HG02840 (cell line): ENCODE data around the gene ITIH1.

Experiments
- ATAC-seq: cut with Tn5 transposase; IDR thresholded peaks from one replicate; pipeline ENCODE4 v1.9.1; 2021; ENCODE audit warnings: mild to moderate bottlenecking, moderate library complexity, moderate number of reproducible peaks; ENCODE audit not compliant: unreplicated experiment, low FRiP score

Gene ITIH1

GRCh38 chr3:52809149-52809548, 31.8 kb downstream of the ITIH1 start:
- ATAC-seq: no peak

- ATAC-seq: no peak
Observed at GRCh38 chr3:52809662-52810377, 32.4 kb downstream of the ITIH1 start.

GRCh38 chr3:52810923-52811322, 33.5 kb downstream of the ITIH1 start:
- ATAC-seq: no peak

GRCh38 chr3:52811452-52812011, 34.1 kb downstream of the ITIH1 start:
- ATAC-seq: no peak

GRCh38 chr3:52813810-52814209, 36.4 kb downstream of the ITIH1 start:
- no peak for ATAC-seq

- ATAC-seq: no peak
Observed at GRCh38 chr3:52816199-52816598, 38.8 kb downstream of the ITIH1 start.

GRCh38 chr3:52816654-52817053, 39.3 kb downstream of the ITIH1 start:
- no peak for ATAC-seq

- no peak for ATAC-seq
Observed at GRCh38 chr3:52817221-52817620, 39.8 kb downstream of the ITIH1 start.

- no peak for ATAC-seq
Observed at GRCh38 chr3:52817860-52818259, 40.5 kb downstream of the ITIH1 start.

GRCh38 chr3:52819936-52820335, 42.5 kb downstream of the ITIH1 start:
- no peak for ATAC-seq

- no peak for ATAC-seq
Observed at GRCh38 chr3:52820736-52821135, 43.3 kb downstream of the ITIH1 start.

- ATAC-seq: no peak
Observed at GRCh38 chr3:52822363-52822762, 45.0 kb downstream of the ITIH1 start.

- no peak for ATAC-seq
Observed at GRCh38 chr3:52824037-52824436, 46.6 kb downstream of the ITIH1 start.

- no peak for ATAC-seq
Observed at GRCh38 chr3:52827441-52827840, 50.0 kb downstream of the ITIH1 start.

GRCh38 chr3:52827866-52828376, 50.5 kb downstream of the ITIH1 start:
- ATAC-seq: no peak

- no peak for ATAC-seq
Observed at GRCh38 chr3:52829482-52829881, 52.1 kb downstream of the ITIH1 start.

GRCh38 chr3:52829906-52830463, 52.6 kb downstream of the ITIH1 start:
- ATAC-seq: no peak

- ATAC-seq: no peak
Observed at GRCh38 chr3:52830535-52831258, 53.3 kb downstream of the ITIH1 start, which contains the start of gene ITIH4. Gene ITIH4, minus strand, starts transcription at chr3:52830672. Its CDS starts 30 bp downstream, at chr3:52830642.

- ATAC-seq: no peak
Observed at GRCh38 chr3:52831500-52832301, 54.3 kb downstream of the ITIH1 start.

GRCh38 chr3:52833202-52833601, 55.8 kb downstream of the ITIH1 start:
- ATAC-seq: no peak
